MM.1S (cell line): ENCODE measurements around the gene APAF1.

Experiments used
- EZH2 ChIP-seq: fragments of 300-600 bp; sonication (generic); optimal IDR thresholded peaks from 2 replicates; pipeline ENCODE3; 2017; ENCODE audit warnings: low read depth, mild to moderate bottlenecking, antibody characterized with exemption, low read length, mixed read lengths
- EZH2phosphoT487 ChIP-seq: fragments of 300-600 bp; sonication (generic); IDR thresholded peaks from 2 replicates; pipeline ENCODE4 v1.6.1; 2018; ENCODE audit warnings: antibody characterized with exemption, low read length
- TF ChIP-seq, protein P1 (sequence below): fragments of 300-600 bp; sonication (generic); IDR thresholded peaks from 2 replicates; pipeline ENCODE4 v1.5.1; 2016; ENCODE audit warnings: antibody characterized with exemption, low read length, mixed read lengths

GRCh38 chr12:98757455-98757854 lies 112.4 kb downstream of the APAF1 start:
- TF ChIP-seq, protein P1, sequence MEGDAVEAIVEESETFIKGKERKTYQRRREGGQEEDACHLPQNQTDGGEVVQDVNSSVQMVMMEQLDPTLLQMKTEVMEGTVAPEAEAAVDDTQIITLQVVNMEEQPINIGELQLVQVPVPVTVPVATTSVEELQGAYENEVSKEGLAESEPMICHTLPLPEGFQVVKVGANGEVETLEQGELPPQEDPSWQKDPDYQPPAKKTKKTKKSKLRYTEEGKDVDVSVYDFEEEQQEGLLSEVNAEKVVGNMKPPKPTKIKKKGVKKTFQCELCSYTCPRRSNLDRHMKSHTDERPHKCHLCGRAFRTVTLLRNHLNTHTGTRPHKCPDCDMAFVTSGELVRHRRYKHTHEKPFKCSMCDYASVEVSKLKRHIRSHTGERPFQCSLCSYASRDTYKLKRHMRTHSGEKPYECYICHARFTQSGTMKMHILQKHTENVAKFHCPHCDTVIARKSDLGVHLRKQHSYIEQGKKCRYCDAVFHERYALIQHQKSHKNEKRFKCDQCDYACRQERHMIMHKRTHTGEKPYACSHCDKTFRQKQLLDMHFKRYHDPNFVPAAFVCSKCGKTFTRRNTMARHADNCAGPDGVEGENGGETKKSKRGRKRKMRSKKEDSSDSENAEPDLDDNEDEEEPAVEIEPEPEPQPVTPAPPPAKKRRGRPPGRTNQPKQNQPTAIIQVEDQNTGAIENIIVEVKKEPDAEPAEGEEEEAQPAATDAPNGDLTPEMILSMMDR, result no peak
- no peak for TF ChIP-seq EZH2
- TF ChIP-seq EZH2phosphoT487, result no peak
